Renal cortex interstitium (tissue), 11 donors: ENCODE data around the gene ATAD3A. TPM values are rescaled to one million over a fixed set of nuclear protein-coding genes. Genes with fewer than 3 reads are reported as not detected.
"Not testable (repeated sequence)": the region's sequence is repeated elsewhere in the genome, so short reads cannot be mapped to it uniquely, and the experiment has no call there.

Experiments used
- DNase-seq, 11 donors: peaks; one replicate each; pipeline ENCODE4 v3.0.0-alpha.2; 2013; ENCODE audit warnings: low read depth in 9 of 11, low spot score in 4 of 11; ENCODE audit errors: extremely low read depth in 1 of 11
- polyA plus RNA-seq, 3 donors: library from polyadenylated mRNA; unstranded; fragments of 120-200 nt; gene quantifications; one replicate each; pipeline ENCODE4 v1.2.1, GENCODE V29; 2013; ENCODE audit not compliant: insufficient read length in 3 of 3

The ATAD3A gene
- polyA plus RNA-seq, 3 donors: 15.4 to 29.0 (median 25.9) TPM

GRCh38 chr1:1545946-1546737 is 34.2 kb downstream of the ATAD3A start:
- DNase-seq: no peak

GRCh38 chr1:1547011-1547410 is 35.0 kb downstream of the ATAD3A start:
- DNase-seq: no peak

GRCh38 chr1:1547476-1547875 is 35.5 kb downstream of the ATAD3A start:
- DNase-seq: no peak

- DNase-seq: no peak
Measured at GRCh38 chr1:1548591-1548990, 36.6 kb downstream of the ATAD3A start.

GRCh38 chr1:1550087-1550486 is 38.1 kb downstream of the ATAD3A start:
- no peak for DNase-seq

GRCh38 chr1:1550591-1551432 is 38.9 kb downstream of the ATAD3A start:
- no peak for DNase-seq

- no peak for DNase-seq
Measured at GRCh38 chr1:1551524-1552262, 39.7 kb downstream of the ATAD3A start.

- DNase-seq: no peak
Measured at GRCh38 chr1:1552263-1552639, 40.3 kb downstream of the ATAD3A start.

GRCh38 chr1:1553821-1554494 is 42.0 kb downstream of the ATAD3A start:
- no peak for DNase-seq

- no peak for DNase-seq
Measured at GRCh38 chr1:1554550-1554925, 42.6 kb downstream of the ATAD3A start.

GRCh38 chr1:1554926-1555915 is 43.3 kb downstream of the ATAD3A start:
- DNase-seq: no peak

- DNase-seq: no peak
Measured at GRCh38 chr1:1556505-1556904, 44.5 kb downstream of the ATAD3A start.

- not testable (repeated sequence) for DNase-seq
Measured at GRCh38 chr1:1556961-1557360, 45.0 kb downstream of the ATAD3A start.

GRCh38 chr1:1557688-1558087 is 45.7 kb downstream of the ATAD3A start:
- DNase-seq: not testable (repeated sequence)

GRCh38 chr1:1558591-1558990 is 46.6 kb downstream of the ATAD3A start:
- DNase-seq: no peak

GRCh38 chr1:1559066-1559465 is 47.1 kb downstream of the ATAD3A start:
- DNase-seq: no peak

- no peak for DNase-seq
Measured at GRCh38 chr1:1560178-1560577, 48.2 kb downstream of the ATAD3A start.
